Mucosa of descending colon (tissue), 3 donors: ENCODE results near the gene KRTAP7-1. TPM values are rescaled to one million over a fixed set of nuclear protein-coding genes. Genes with fewer than 3 reads are reported as not detected.

Source experiments
- ATAC-seq: fragments of 200-7000 bp; cut with Tn5 transposase; one replicate; pipeline ENCODE4 v1.9.1; 2020; ENCODE audit warnings: mild to moderate bottlenecking, moderate library complexity
- DNase-seq, 3 donors: peaks; one replicate each; pipeline ENCODE4 v3.0.0-alpha.2; 2020
- H3K36me3 ChIP-seq: fragments of 200-600 bp; one replicate; pipeline ENCODE4 v1.8.0; 2021; ENCODE audit warnings: low read depth, mild to moderate bottlenecking
- H3K4me1 ChIP-seq: fragments of 200-600 bp; one replicate; pipeline ENCODE4 v1.8.0; 2021; ENCODE audit warnings: low read depth, mild to moderate bottlenecking
- H3K4me3 ChIP-seq: fragments of 200-600 bp; one replicate; pipeline ENCODE4 v1.8.0; 2021; ENCODE audit warnings: mild to moderate bottlenecking
- H3K9me3 ChIP-seq: fragments of 200-600 bp; one replicate; pipeline ENCODE4 v1.8.0; 2021; ENCODE audit warnings: mild to moderate bottlenecking
- CTCF ChIP-seq: fragments of 200-600 bp; IDR thresholded peaks from one replicate; pipeline ENCODE4 v1.8.0; 2022; ENCODE audit warnings: antibody characterized with exemption, mild to moderate bottlenecking
- intact Hi-C, 2 donors: fragments of 100-400 bp; cut with DNase I in 1 of 2; cut with micrococcal nuclease in 1 of 2; formaldehyde crosslinking; loops; one replicate each; pipeline versions ENCODE4 v1.11.0 to v1.11.1; 2022; cut with DNase I, micrococcal nuclease
- total RNA-seq, 3 donors: library from RNA; stranded (reverse); fragmentation: NEBNext Ultra II Directional in 2 of 3; extraction: Animal tissue kit (Norgen Biotek cat#: 25700) in 2 of 3; gene quantifications; one replicate each; pipeline versions ENCODE4 v1.2.1 to v1.2.4, GENCODE V29; 2021 to 2023
- donor health status: DM: no; HTN: no; CAD: no; lungs with moderate emphysema.
- donor health status: DM: no; HTN: no; CAD: no.
- donor health status: DM: no; HTN: yes; CAD: no.

The KRTAP7-1 gene
- total RNA-seq, 3 donors from 2014 or later: not detected

GRCh38 chr21:30793581-30794314, 35.8 kb downstream of the KRTAP7-1 start:
- H3K4me3 ChIP-seq: no peak overlapping the region
- no peak for ATAC-seq
- no peaks in the 10 kb centered on the region for H3K36me3 ChIP-seq
- H3K4me1 ChIP-seq: no peaks in the 10 kb centered on the region
- DNase-seq: no peak
- TF ChIP-seq CTCF: no peak
- peaks cover 59% of the 10 kb centered on the region for H3K9me3 ChIP-seq
- intact Hi-C loops: no loop called here

GRCh38 chr21:30779249-30779648, 50.3 kb downstream of the KRTAP7-1 start:
- DNase-seq: no peak
- ATAC-seq: no peak
- intact Hi-C loops: no loop called here

More at GRCh38 chr21:30779249-30779648, 50.3 kb downstream of the KRTAP7-1 start:
- no peak for TF ChIP-seq CTCF
- H3K4me3 ChIP-seq: no peak overlapping the region
- H3K9me3 ChIP-seq: peaks cover 57% of the 10 kb centered on the region
- H3K36me3 ChIP-seq: no peaks in the 10 kb centered on the region
- no peaks in the 10 kb centered on the region for H3K4me1 ChIP-seq

Other genes starting within 250 kb of the KRTAP7-1 start
- gene KRTAP22-2, start 239.4 kb downstream of the KRTAP7-1 start, total RNA-seq: not detected
- gene KRTAP6-3, start 237.3 kb downstream of the KRTAP7-1 start, total RNA-seq: not detected
- gene KRTAP6-2, start 230.9 kb downstream of the KRTAP7-1 start, total RNA-seq: not detected
- not detected for gene KRTAP22-1, start 228.7 kb downstream of the KRTAP7-1 start, total RNA-seq
- gene KRTAP6-1, start 215.8 kb downstream of the KRTAP7-1 start, total RNA-seq: not detected
- gene KRTAP20-1, start 213.3 kb downstream of the KRTAP7-1 start, total RNA-seq: not detected
- not detected for gene KRTAP20-4, start 209.1 kb downstream of the KRTAP7-1 start, total RNA-seq
- not detected for gene KRTAP20-2, start 194.6 kb downstream of the KRTAP7-1 start, total RNA-seq
- gene KRTAP20-3, start 186.9 kb downstream of the KRTAP7-1 start, total RNA-seq: not detected
- not detected for gene KRTAP21-3, start 111.0 kb downstream of the KRTAP7-1 start, total RNA-seq
- not detected for gene KRTAP21-2, start 82.5 kb downstream of the KRTAP7-1 start, total RNA-seq
- gene KRTAP21-1, start 74.3 kb downstream of the KRTAP7-1 start, total RNA-seq: not detected
- gene KRTAP8-1, start 16.5 kb downstream of the KRTAP7-1 start, total RNA-seq: not detected
- not detected for gene KRTAP11-1, start 51.8 kb upstream of the KRTAP7-1 start, total RNA-seq
- gene KRTAP19-8, start 208.7 kb upstream of the KRTAP7-1 start, total RNA-seq: not detected